HCT116 (cell line): ENCODE measurements around the gene DNAJB8. TPM values are rescaled to one million over a fixed set of nuclear protein-coding genes. Genes with fewer than 3 reads are reported as not detected.

Experiments
- ATAC-seq: fragments of 200-7000 bp; cut with Tn5 transposase; 2 replicates; pipeline ENCODE4 v1.9.1; 2020; ENCODE audit warnings: mild to moderate bottlenecking, moderate library complexity
- BruUV-seq: library from RNA; stranded (reverse); fragments of 400-500 nt; replicated peaks from 2 replicates; lab custom pipeline; 2021; lab: Mats Ljungman, UMichigan
- CTCF ChIA-PET: fragments of 300-600 bp; sonication (Branson Sonifier 250); formaldehyde crosslinking; loops from one replicate; lab custom pipeline; 2021; ENCODE audit warnings: antibody characterized with exemption; lab: Charles Lee
- POLR2A ChIA-PET: fragments of 300-600, 350-600 bp; sonication (Branson Sonifier 250); formaldehyde crosslinking; loops from one replicate; lab custom pipeline; 2021; ENCODE audit warnings: antibody characterized with exemption; lab: Charles Lee
- RAD21 ChIA-PET, 2 experiments: fragments of 300-600 bp; sonication (Branson Sonifier 250); formaldehyde crosslinking; loops; one replicate each; lab custom pipeline; 2023; ENCODE audit warnings: low total read pairs in 2 of 2; ENCODE audit not compliant: uncharacterized antibody in 2 of 2, unreplicated experiment in 2 of 2, low non-redundant PET in 1 of 2; lab: Charles Lee
- DNase-seq: peaks from one replicate; pipeline ENCODE4 v3.0.0-alpha.2; 2010; ENCODE audit warnings: low read depth, low spot score
- H2AFZ ChIP-seq: fragments of 200-600 bp; shearing (Covaris generic), sonication (generic); 2 replicates; pipeline ENCODE4 v1.6.1; 2017; ENCODE audit warnings: low read depth, mixed run types, mixed read lengths, antibody characterized with exemption, low read length; ENCODE audit not compliant: poor library complexity, severe bottlenecking
- H3K27ac ChIP-seq: 2 replicates; pipeline ENCODE4 v1.5.1; 2012; ENCODE audit warnings: low read depth, low read length
- H3K27me3 ChIP-seq: fragments of 200-600 bp; sonication (generic); 2 replicates; pipeline ENCODE4 v1.6.1; 2016; ENCODE audit warnings: mixed run types, low read length, mixed read lengths; ENCODE audit not compliant: insufficient read depth
- H3K36me3 ChIP-seq, 2 experiments: fragments of 200-500 bp in 1 of 2; fragments of 200-600 bp in 1 of 2; sonication (Bioruptor generic) in 1 of 2; sonication (generic) in 1 of 2; 2 replicates each; pipeline versions ENCODE4 v1.5.1 to v1.6.1; 2014 to 2016; ENCODE audit warnings: low read length in 2 of 2, inconsistent platforms in 1 of 2, mixed read lengths in 1 of 2, mixed run types in 1 of 2; ENCODE audit not compliant: insufficient read depth in 2 of 2, control insufficient read depth in 1 of 2
- H3K4me1 ChIP-seq, 2 experiments: fragments of 200-600 bp in 1 of 2; sonication (generic) in 1 of 2; 2 replicates each; pipeline versions ENCODE4 v1.5.1 to v1.6.1; 2012 to 2017; ENCODE audit warnings: low read length in 2 of 2, inconsistent platforms in 1 of 2, mild to moderate bottlenecking in 1 of 2, mixed read lengths in 1 of 2, mixed run types in 1 of 2, moderate library complexity in 1 of 2; ENCODE audit not compliant: insufficient read depth in 2 of 2, control insufficient read depth in 1 of 2
- H3K4me2 ChIP-seq: fragments of 200-600 bp; sonication (generic); 2 replicates; pipeline ENCODE4 v1.6.1; 2017; ENCODE audit warnings: mixed run types, low read length, mixed read lengths
- H3K4me3 ChIP-seq, 2 experiments: fragments of 200-600 bp in 1 of 2; sonication (generic) in 1 of 2; replicated peaks in 1 of 2; 2 replicates each; pipeline ENCODE4 v1.5.1; 2011 to 2016; ENCODE audit warnings: low read length in 2 of 2, control low read depth in 1 of 2, low read depth in 1 of 2, mild to moderate bottlenecking in 1 of 2, mixed read lengths in 1 of 2, mixed run types in 1 of 2
- H3K79me2 ChIP-seq: fragments of 200-600 bp; sonication (generic); 2 replicates; pipeline ENCODE4 v1.6.1; 2017; ENCODE audit warnings: mild to moderate bottlenecking, mixed run types, low read length, moderate library complexity, mixed read lengths; ENCODE audit not compliant: insufficient read depth
- H3K9ac ChIP-seq: fragments of 200-600 bp; sonication (generic); 2 replicates; pipeline ENCODE4 v1.6.1; 2016; ENCODE audit warnings: low read length, mixed read lengths
- H3K9me2 ChIP-seq: fragments of 200-600 bp; sonication (generic), shearing (Covaris generic); 2 replicates; pipeline ENCODE4 v1.6.1; 2017; ENCODE audit warnings: mixed run types, mild to moderate bottlenecking, moderate library complexity; ENCODE audit not compliant: insufficient read depth
- H3K9me3 ChIP-seq, 2 experiments: fragments of 200-500 bp in 1 of 2; fragments of 200-600 bp in 1 of 2; sonication (Bioruptor generic) in 1 of 2; sonication (generic) in 1 of 2; 2 replicates each; pipeline ENCODE4 v1.6.1; 2014 to 2017; ENCODE audit warnings: low read length in 2 of 2, mixed read lengths in 2 of 2, inconsistent platforms in 1 of 2, low read depth in 1 of 2, mild to moderate bottlenecking in 1 of 2, mixed run types in 1 of 2, moderate library complexity in 1 of 2; ENCODE audit not compliant: control insufficient read depth in 1 of 2, insufficient read depth in 1 of 2
- H4K20me1 ChIP-seq: fragments of 200-600 bp; sonication (generic), shearing (Covaris generic); 2 replicates; pipeline ENCODE4 v1.6.1; 2017; ENCODE audit warnings: mixed run types, mild to moderate bottlenecking, moderate library complexity; ENCODE audit not compliant: insufficient read depth
- CBX3 ChIP-seq: IDR thresholded peaks from 2 replicates; pipeline ENCODE4 v1.6.1; 2012; ENCODE audit warnings: low read depth
- CEBPB ChIP-seq: IDR thresholded peaks from 2 replicates; pipeline ENCODE4 v1.6.1; 2012; ENCODE audit warnings: low read depth
- ELF1 ChIP-seq: IDR thresholded peaks from 2 replicates; pipeline ENCODE4 v1.6.1; 2012; ENCODE audit warnings: low read depth, borderline replicate concordance
- POLR2A ChIP-seq: IDR thresholded peaks from 2 replicates; pipeline ENCODE4 v1.7.0; 2011; ENCODE audit warnings: borderline replicate concordance; ENCODE audit not compliant: insufficient read depth, insufficient read length; ENCODE audit errors: extremely low read depth
- POLR2AphosphoS5 ChIP-seq: IDR thresholded peaks from 2 replicates; pipeline ENCODE4 v1.6.1; 2011; ENCODE audit warnings: mild to moderate bottlenecking, low read depth, low read length, moderate library complexity
- RAD21 ChIP-seq: IDR thresholded peaks from 2 replicates; pipeline ENCODE4 v1.6.1; 2012; ENCODE audit warnings: low read depth, mild to moderate bottlenecking
- SRF ChIP-seq: IDR thresholded peaks from 2 replicates; pipeline ENCODE4 v1.6.1; 2012; ENCODE audit warnings: low read depth
- TCF7L2 ChIP-seq: IDR thresholded peaks from 2 replicates; pipeline ENCODE4 v1.7.0; 2011; ENCODE audit warnings: borderline replicate concordance, inconsistent platforms; ENCODE audit not compliant: insufficient read depth, insufficient read length; ENCODE audit errors: extremely low read depth
- intact Hi-C: fragments of 100-400 bp; cut with micrococcal nuclease; formaldehyde crosslinking; loops from 2 replicates; pipeline ENCODE4 v1.10.0; 2022
- total RNA-seq: library from RNA; stranded (reverse); gene quantifications from one replicate; pipeline ENCODE4 v1.2.1, GENCODE V29; 2021; ENCODE audit not compliant: unreplicated experiment
- TF ChIP-seq, protein P1 (sequence below), 3 experiments: fragments of 200-600 bp in 1 of 3; sonication (generic) in 1 of 3; IDR thresholded peaks in 2 of 3; conservative IDR thresholded peaks in 1 of 3; 2 replicates each; pipeline ENCODE4 v1.5.1; 2012 to 2017; ENCODE audit warnings: low read depth in 2 of 3, low read length in 2 of 3, antibody characterized with exemption in 1 of 3, borderline replicate concordance in 1 of 3, control low read depth in 1 of 3, mild to moderate bottlenecking in 1 of 3, mixed read lengths in 1 of 3, mixed run types in 1 of 3, moderate library complexity in 1 of 3; ENCODE audit not compliant: insufficient read depth in 1 of 3
- TF ChIP-seq, protein P2 (sequence below): IDR thresholded peaks from 2 replicates; pipeline ENCODE4 v1.6.1; 2012

The DNAJB8 gene
- total RNA-seq, 1 experiment from 2014 or later, result not detected

DNA sequence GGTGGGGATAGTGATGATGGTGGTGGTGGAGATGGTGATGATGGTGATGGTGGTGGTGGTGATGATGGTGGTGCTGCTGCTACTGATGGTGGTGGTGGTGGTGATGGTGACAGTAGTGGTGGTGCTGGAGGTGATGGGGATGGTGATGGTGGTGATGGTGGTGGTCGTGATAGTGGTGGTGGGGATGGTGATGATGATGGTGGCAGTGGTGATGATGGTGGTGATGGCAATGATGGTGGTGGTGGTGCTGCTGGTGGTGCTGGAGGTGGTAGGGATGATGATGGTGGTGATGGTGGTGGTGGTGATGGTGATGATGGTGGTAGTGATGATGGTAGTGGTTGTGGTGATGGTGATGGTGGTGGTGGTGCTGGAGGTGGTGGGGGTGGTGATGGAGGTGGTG lies 21.3 kb downstream of the DNAJB8 start:
- Histone ChIP-seq H3K4me2 (no peak overlapping the region), H3K4me1 (no peaks in the 10 kb centered on the region), H3K79me2 (no peaks in the 10 kb centered on the region), H3K9me3 (no peaks in the 10 kb centered on the region; a peak in 1 of 4 replicates), H3K9me2 (no peaks in the 10 kb centered on the region), H2AFZ (no peak overlapping the region), H3K4me3 (no peak overlapping the region), H4K20me1 (no peaks in the 10 kb centered on the region), H3K27ac (no peak overlapping the region), H3K36me3 (no peaks in the 10 kb centered on the region), H3K9ac (no peak overlapping the region), H3K27me3 (no peaks in the 10 kb centered on the region)
- DNase-seq (no peak), ATAC-seq (no peak)
- POLR2A ChIA-PET, result no interaction called here
- intact Hi-C loops, result no loop called here
- no TSS peak for BruUV-seq
- TF ChIP-seq CBX3 (no peak), RAD21 (no peak), ELF1 (no peak)
- TF ChIP-seq, protein P1, sequence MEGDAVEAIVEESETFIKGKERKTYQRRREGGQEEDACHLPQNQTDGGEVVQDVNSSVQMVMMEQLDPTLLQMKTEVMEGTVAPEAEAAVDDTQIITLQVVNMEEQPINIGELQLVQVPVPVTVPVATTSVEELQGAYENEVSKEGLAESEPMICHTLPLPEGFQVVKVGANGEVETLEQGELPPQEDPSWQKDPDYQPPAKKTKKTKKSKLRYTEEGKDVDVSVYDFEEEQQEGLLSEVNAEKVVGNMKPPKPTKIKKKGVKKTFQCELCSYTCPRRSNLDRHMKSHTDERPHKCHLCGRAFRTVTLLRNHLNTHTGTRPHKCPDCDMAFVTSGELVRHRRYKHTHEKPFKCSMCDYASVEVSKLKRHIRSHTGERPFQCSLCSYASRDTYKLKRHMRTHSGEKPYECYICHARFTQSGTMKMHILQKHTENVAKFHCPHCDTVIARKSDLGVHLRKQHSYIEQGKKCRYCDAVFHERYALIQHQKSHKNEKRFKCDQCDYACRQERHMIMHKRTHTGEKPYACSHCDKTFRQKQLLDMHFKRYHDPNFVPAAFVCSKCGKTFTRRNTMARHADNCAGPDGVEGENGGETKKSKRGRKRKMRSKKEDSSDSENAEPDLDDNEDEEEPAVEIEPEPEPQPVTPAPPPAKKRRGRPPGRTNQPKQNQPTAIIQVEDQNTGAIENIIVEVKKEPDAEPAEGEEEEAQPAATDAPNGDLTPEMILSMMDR (IDR thresholded peaks at IDR 0.05 in 2 of 3, conservative IDR thresholded peaks at IDR 0.05 in 1 of 3; ENCODE audit: borderline replicate concordance in 1 of 3, insufficient read depth in 1 of 3, low read depth in 2 of 3, low read length in 2 of 3), result no peak
- CTCF ChIA-PET, result no interaction called here
- RAD21 ChIA-PET, result no interaction called here

DNA sequence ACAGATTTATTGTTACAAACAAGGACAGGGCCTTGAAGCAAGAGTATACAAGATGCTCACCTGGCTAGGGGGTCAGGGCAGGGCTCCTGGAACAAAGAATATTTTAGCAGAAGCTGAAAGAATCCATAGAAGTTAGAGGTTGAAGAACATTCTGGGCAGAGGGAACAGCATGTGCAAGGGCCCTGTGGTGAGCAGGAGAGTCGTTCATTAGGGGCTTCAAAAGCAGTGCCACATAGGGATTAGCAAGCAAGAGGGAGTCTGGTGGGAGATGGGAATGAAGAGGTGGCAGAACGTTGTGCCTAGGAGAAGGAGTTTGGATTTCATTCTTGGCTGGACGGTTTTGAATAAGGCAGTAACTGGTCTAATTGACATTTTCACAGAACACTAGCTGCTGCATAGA lies 22.9 kb downstream of the DNAJB8 start:
- intact Hi-C loops, result no loop called here
- H3K79me2 ChIP-seq, result no peaks in the 10 kb centered on the region
- RAD21 ChIA-PET, result no interaction called here
- no peaks in the 10 kb centered on the region for H3K36me3 ChIP-seq
- peaks cover 0 to 5% of the 10 kb centered on the region in 2 experiments; a peak in 1 of 4 replicates for H3K4me1 ChIP-seq
- POLR2A ChIA-PET, result no interaction called here
- CTCF ChIA-PET, result no interaction called here
- no peak for TF ChIP-seq RAD21
- no peak for TF ChIP-seq SRF
- TF ChIP-seq, protein P2, sequence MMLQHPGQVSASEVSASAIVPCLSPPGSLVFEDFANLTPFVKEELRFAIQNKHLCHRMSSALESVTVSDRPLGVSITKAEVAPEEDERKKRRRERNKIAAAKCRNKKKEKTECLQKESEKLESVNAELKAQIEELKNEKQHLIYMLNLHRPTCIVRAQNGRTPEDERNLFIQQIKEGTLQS, result no peak
- no peak for TF ChIP-seq POLR2AphosphoS5
- no peak for TF ChIP-seq CEBPB
- no peak for TF ChIP-seq POLR2A
- TF ChIP-seq TCF7L2, result no peak
- H3K27me3 ChIP-seq, result no peaks in the 10 kb centered on the region
- H3K4me3 ChIP-seq, result no peak overlapping the region
- no peak overlapping the region for H3K4me2 ChIP-seq
- ATAC-seq, result no peak
- no peak overlapping the region for H3K27ac ChIP-seq
- DNase-seq, result no peak
- H3K9me3 ChIP-seq, result no peaks in the 10 kb centered on the region; a peak in 1 of 4 replicates
- H2AFZ ChIP-seq, result no peak overlapping the region
- no TSS peak for BruUV-seq
- H3K9me2 ChIP-seq, result no peaks in the 10 kb centered on the region
- no peaks in the 10 kb centered on the region for H4K20me1 ChIP-seq
- no peak overlapping the region for H3K9ac ChIP-seq
